ENCODE results near the gene TAOK1. TPM values are rescaled to one million over a fixed set of nuclear protein-coding genes. Genes with fewer than 3 reads are reported as not detected.

TAOK1 gene
- total and polyA plus RNA-seq, 10 of the 15 experiments (the other 5 are each of a cell fraction or from before 2014, with no cell fraction given) = 2.0 to 27.1 (median 11.8) TPM

DNA sequence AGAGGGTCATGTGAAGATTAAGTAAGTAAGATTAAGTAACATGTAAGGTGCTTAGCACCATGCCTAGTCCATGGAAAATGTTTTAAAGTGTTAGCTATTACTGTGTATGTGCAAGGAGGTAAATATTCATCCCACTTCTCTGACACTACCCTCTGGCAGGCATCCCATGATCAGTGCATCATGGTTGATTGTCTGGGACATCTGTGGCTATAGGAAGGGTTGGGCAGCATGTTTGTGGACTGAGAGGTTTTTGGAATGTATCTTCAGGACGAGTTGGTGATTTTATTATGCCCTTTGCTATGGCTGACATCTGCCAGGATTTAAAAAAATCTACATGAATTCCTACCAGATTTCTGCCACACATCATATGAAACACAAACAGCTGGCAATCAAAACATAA lies 6.5 kb upstream of the TAOK1 start:
- no peaks in the 10 kb centered on the region for H3K4me1 ChIP-seq (ENCODE audit: control insufficient read depth, insufficient read depth, low read length)
- no peaks in the 10 kb centered on the region for H3K27me3 ChIP-seq (replicated peaks in 1 of 2; ENCODE audit: control insufficient read depth in 2 of 2, insufficient read depth in 2 of 2, low read length in 1 of 2)
- H3K9me3 ChIP-seq (replicated peaks; ENCODE audit: control insufficient read depth, insufficient read depth, low read length) = no peaks in the 10 kb centered on the region
- in situ Hi-C loops (cut with MboI) (no loop called here), intact Hi-C loops (cut with micrococcal nuclease; ENCODE audit: unreplicated experiment) (no loop called here)
- no TSS peak for BruUV-seq (replicated peaks)
- DNase-seq (ENCODE audit: low read depth, low spot score) (no peak), ATAC-seq (no peak), FAIRE-seq (no peak)
- no peak overlapping the region for H3K27ac ChIP-seq (ENCODE audit: control insufficient read depth, insufficient read depth)
- H3K36me3 ChIP-seq (ENCODE audit: control insufficient read depth in 2 of 2, insufficient read depth in 2 of 2, low read length in 1 of 2) = no peaks in the 10 kb centered on the region
- H3K4me2 ChIP-seq (ENCODE audit: control insufficient read depth, insufficient read depth) = no peak overlapping the region
- CTCF ChIA-PET = interaction anchor here (0.6 to 1.9 kb wide), 6 partner anchors 13 to 1539 kb away, joined by 3 to 11 read pairs (median 4); no protein-coding TSS in a partner anchor
- H3K79me2 ChIP-seq (ENCODE audit: control insufficient read depth, insufficient read depth, low read length) = no peaks in the 10 kb centered on the region
- H3K9ac ChIP-seq (ENCODE audit: control insufficient read depth, insufficient read depth, low read length) = no peak overlapping the region
- TF ChIP-seq, protein P1, sequence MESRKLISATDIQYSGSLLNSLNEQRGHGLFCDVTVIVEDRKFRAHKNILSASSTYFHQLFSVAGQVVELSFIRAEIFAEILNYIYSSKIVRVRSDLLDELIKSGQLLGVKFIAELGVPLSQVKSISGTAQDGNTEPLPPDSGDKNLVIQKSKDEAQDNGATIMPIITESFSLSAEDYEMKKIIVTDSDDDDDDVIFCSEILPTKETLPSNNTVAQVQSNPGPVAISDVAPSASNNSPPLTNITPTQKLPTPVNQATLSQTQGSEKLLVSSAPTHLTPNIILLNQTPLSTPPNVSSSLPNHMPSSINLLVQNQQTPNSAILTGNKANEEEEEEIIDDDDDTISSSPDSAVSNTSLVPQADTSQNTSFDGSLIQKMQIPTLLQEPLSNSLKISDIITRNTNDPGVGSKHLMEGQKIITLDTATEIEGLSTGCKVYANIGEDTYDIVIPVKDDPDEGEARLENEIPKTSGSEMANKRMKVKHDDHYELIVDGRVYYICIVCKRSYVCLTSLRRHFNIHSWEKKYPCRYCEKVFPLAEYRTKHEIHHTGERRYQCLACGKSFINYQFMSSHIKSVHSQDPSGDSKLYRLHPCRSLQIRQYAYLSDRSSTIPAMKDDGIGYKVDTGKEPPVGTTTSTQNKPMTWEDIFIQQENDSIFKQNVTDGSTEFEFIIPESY (IDR thresholded peaks at IDR 0.05) = no peak
- no peak for TF ChIP-seq RCOR1 (conservative IDR thresholded peaks at IDR 0.05; ENCODE audit: low read depth, low read length)
- TF ChIP-seq, protein P2, sequence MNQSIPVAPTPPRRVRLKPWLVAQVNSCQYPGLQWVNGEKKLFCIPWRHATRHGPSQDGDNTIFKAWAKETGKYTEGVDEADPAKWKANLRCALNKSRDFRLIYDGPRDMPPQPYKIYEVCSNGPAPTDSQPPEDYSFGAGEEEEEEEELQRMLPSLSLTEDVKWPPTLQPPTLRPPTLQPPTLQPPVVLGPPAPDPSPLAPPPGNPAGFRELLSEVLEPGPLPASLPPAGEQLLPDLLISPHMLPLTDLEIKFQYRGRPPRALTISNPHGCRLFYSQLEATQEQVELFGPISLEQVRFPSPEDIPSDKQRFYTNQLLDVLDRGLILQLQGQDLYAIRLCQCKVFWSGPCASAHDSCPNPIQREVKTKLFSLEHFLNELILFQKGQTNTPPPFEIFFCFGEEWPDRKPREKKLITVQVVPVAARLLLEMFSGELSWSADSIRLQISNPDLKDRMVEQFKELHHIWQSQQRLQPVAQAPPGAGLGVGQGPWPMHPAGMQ (IDR thresholded peaks at IDR 0.05; ENCODE audit: borderline replicate concordance) = no peak
- TF ChIP-seq NR2C2 (IDR thresholded peaks at IDR 0.05; ENCODE audit: borderline replicate concordance, control insufficient read depth, insufficient read length, low read depth) = no peak
- 0% methylated on average over 1 of the region's 1 CpG for WGBS (ENCODE audit: insufficient coverage, insufficient replicate concordance, low lambda C conversion rate, missing lambda C conversion rate)
- H4K20me1 ChIP-seq (ENCODE audit: control insufficient read depth, insufficient read depth) = no peaks in the 10 kb centered on the region
- RAD21 ChIA-PET (ENCODE audit: unreplicated experiment) = interaction anchor here (0.7 to 1.3 kb wide), 2 partner anchors 14 to 164 kb away, joined by 3 to 5 read pairs; no protein-coding TSS in a partner anchor
- SMC1A ChIA-PET (ENCODE audit: uncharacterized antibody, unreplicated experiment) = interaction anchor here (1.4 kb wide), 1 partner anchor 20 kb away, joined by 3 read pairs; no protein-coding TSS in a partner anchor
- POLR2A ChIA-PET = interaction anchor here (0.9 kb wide), 1 partner anchor 12 kb away, joined by 3 read pairs; no protein-coding TSS in a partner anchor
- no peak overlapping the region for H2AFZ ChIP-seq (ENCODE audit: control insufficient read depth, low read depth, low read length)
- H3K4me3 ChIP-seq = no peak overlapping the region

Measured in GM12878 (cell line).